Subcutaneous adipose tissue (tissue), 4 donors: ENCODE measurements around the gene ARHGAP8. TPM values are rescaled to one million over a fixed set of nuclear protein-coding genes. Genes with fewer than 3 reads are reported as not detected.

Experiments
- CTCF ChIP-seq: fragments of 450-650 bp; IDR thresholded peaks from one replicate; pipeline ENCODE4 v1.5.1; 2016; ENCODE audit warnings: low read depth, mild to moderate bottlenecking, control low read depth, antibody characterized with exemption, moderate library complexity
- total RNA-seq, 4 donors: library from RNA; depleted of rRNA; stranded (reverse); fragments of >200 nt; gene quantifications; one replicate each; pipeline ENCODE4 v1.1.0, GENCODE V29; 2016

ARHGAP8 gene
- total RNA-seq, 4 donors from 2014 or later, result 1.3 to 13.4 (median 2.4) TPM

DNA sequence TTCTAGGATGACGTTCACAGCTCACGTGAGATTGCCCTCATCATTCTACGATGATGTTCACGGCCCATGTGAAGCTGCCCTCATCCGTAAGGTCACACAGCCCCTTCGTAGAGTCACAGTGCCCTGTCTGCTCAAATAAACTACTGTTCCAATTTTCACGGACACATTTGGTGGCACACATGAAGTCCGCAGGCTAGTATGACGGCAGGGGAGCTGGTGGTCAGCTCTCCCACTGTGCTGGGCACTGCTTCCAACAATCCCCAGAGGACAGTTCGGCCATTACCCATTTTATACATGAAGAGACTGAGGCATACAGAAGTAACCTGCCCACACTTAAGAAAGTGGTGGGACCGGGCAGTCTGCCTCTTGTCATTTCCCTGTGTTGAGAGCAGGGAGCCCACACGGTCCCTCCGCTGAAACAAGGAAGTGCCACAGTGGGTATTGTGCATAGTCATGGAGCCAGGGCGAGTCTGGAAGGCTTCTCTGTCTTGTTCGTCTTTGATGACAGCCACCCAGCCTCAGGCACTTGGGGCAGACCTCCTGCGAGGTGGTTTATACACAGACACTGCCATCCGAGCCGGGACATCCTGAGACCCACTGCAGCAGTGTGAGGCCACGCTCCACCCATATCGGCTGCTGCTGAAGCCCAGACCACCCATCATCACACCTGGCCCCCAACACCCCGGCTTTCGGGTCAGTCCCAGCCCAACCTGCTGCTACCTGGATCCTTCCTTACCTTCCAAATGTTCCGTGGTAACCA lies 143.1 kb downstream of the ARHGAP8 start:
- no peak for TF ChIP-seq CTCF

DNA sequence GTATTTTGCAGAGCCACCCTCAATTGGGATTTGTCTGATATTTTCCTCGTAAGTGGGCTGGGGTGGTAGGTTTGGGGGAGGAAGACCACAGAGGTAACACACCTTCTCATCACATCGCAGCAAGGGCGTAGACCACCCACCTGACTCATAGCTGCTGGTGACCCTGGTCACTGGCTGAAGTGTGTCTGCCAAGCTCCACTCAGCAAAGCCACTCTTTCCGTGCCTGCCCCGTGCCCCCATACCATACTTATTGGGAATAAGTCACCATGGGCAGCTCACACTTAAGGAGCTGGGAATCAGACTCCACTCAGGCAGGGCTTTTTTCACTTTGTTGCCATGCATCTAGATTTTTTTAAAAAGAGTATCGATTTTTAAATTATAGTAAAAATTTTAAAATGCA lies 145.9 kb downstream of the ARHGAP8 start:
- no peak for TF ChIP-seq CTCF

- no peak for TF ChIP-seq CTCF
These were observed 148.9 kb downstream of the ARHGAP8 start for GRCh38 chr22:44901301-44901700.

GRCh38 chr22:44906248-44906936 lies 154.0 kb downstream of the ARHGAP8 start:
- no peak for TF ChIP-seq CTCF

- TF ChIP-seq CTCF, result no peak
These were observed 154.7 kb downstream of the ARHGAP8 start for GRCh38 chr22:44906999-44907644.

DNA sequence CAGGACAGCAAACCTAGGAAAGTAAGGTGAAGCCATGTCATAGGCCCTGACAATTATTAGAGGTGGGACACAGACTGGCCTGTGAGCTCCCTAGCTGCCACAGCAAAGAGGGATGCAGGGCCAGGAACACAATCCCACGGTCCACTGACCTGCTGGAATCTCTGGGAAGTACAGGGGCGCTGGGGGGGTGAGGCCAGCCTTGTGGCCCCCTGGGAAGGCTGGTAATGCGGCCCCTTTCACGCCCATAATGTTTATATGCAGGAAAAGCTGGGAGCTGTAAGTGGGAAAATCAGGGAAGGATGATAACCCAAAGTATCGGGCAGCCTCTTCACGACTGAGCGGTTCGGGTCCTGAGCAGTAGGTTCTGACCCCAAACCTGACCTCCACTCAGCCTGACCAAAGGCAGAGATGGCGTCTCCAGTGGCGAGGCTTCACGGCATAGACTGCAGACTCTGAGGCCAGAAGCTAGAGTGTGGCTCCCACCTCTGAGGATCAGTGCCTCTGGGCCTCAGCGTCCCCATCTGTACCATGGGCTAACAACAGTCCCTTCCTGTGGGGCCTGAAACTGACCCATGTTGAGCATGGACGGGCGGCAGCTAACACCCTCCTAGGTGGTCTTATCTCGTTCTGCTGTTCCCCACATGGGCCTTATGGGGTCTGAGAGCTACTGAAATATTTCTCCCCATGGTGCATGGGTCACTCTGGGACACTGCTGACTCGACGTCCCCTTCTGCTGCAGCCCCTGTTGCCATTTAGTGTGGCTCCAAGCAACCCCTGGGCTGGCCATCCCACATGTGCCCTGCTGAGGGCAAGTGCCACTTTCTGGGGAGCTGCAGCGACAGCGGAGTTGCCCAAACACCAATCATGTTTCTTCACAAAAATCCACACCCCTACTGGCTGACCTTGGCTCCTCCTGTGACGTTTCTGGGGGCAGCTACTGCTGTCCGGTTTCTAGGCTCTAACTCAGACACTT lies 155.7 kb downstream of the ARHGAP8 start:
- no peak for TF ChIP-seq CTCF
